H1 (cell line): ENCODE measurements around the gene WDR27. TPM values are rescaled to one million over a fixed set of nuclear protein-coding genes. Genes with fewer than 3 reads are reported as not detected.

Experiments
- CTCF ChIA-PET: fragments of 300-600 bp; sonication (Branson Sonifier 250); formaldehyde crosslinking; loops from one replicate; lab custom pipeline; 2021; ENCODE audit not compliant: partially characterized antibody; lab: Charles Lee
- POLR2A ChIA-PET: fragments of 300-600 bp; sonication (Branson Sonifier 250); formaldehyde crosslinking; loops from one replicate; lab custom pipeline; 2021; ENCODE audit warnings: inconsistent platforms; ENCODE audit not compliant: partially characterized antibody; lab: Charles Lee
- DNase-seq, 2 experiments: peaks; one replicate each; pipeline versions ENCODE4 v3.0.0 to v3.0.0-alpha.2; 2010 to 2022; ENCODE audit warnings: low spot score in 2 of 2, low read depth in 1 of 2, mixed read lengths in 1 of 2
- FAIRE-seq: peaks from 2 replicates; lab custom pipeline; 2011; peaks lifted over from hg19 to GRCh38; lab: Jason Lieb, UNC
- H2AFZ ChIP-seq: 2 replicates; pipeline ENCODE4 v1.8.1; 2012; ENCODE audit warnings: low read length, inconsistent platforms
- H2AK5ac ChIP-seq: 2 replicates; pipeline ENCODE4 v1.6.1; 2013; ENCODE audit warnings: low read depth, low read length
- H2BK120ac ChIP-seq: replicated peaks from 2 replicates; pipeline ENCODE3; 2013; ENCODE audit warnings: low read depth, low read length, inconsistent platforms
- H2BK12ac ChIP-seq: 2 replicates; pipeline ENCODE4 v1.6.1; 2013; ENCODE audit warnings: low read depth, low read length
- H2BK15ac ChIP-seq: 2 replicates; pipeline ENCODE4 v1.6.1; 2013; ENCODE audit warnings: low read length
- H2BK20ac ChIP-seq: 2 replicates; pipeline ENCODE4 v1.6.1; 2013; ENCODE audit warnings: low read length
- H2BK5ac ChIP-seq: 2 replicates; pipeline ENCODE4 v1.6.1; 2013; ENCODE audit warnings: low read depth, low read length
- H3K14ac ChIP-seq: 2 replicates; pipeline ENCODE4 v1.6.1; 2013; ENCODE audit warnings: inconsistent platforms; ENCODE audit not compliant: insufficient read length
- H3K18ac ChIP-seq: 2 replicates; pipeline ENCODE4 v1.6.1; 2013; ENCODE audit warnings: low read length; ENCODE audit errors: extremely low read depth
- H3K23ac ChIP-seq: 2 replicates; pipeline ENCODE4 v1.6.1; 2013; ENCODE audit warnings: inconsistent platforms; ENCODE audit not compliant: insufficient read length
- H3K23me2 ChIP-seq: 2 replicates; pipeline ENCODE4 v1.6.1; 2013; ENCODE audit warnings: low read depth, low read length
- H3K27ac ChIP-seq: 2 replicates; pipeline ENCODE4 v1.6.1; 2011; ENCODE audit warnings: low read depth, low read length, inconsistent platforms
- H3K27me3 ChIP-seq, 4 experiments: replicated peaks in 1 of 4; 1 replicate in 1 of 4; 2 replicates in 3 of 4; pipeline versions ENCODE4 v1.6.1 to v1.8.1; 2011 to 2013; ENCODE audit warnings: low read length in 3 of 4, mild to moderate bottlenecking in 3 of 4, inconsistent platforms in 2 of 4, mixed read lengths in 2 of 4, moderate library complexity in 1 of 4; ENCODE audit not compliant: control insufficient read depth in 3 of 4, insufficient read depth in 3 of 4; ENCODE audit errors: extremely low read depth in 1 of 4
- H3K36me3 ChIP-seq, 4 experiments: 2 replicates each; pipeline versions ENCODE4 v1.6.1 to v1.8.1; 2011 to 2013; ENCODE audit warnings: mild to moderate bottlenecking in 4 of 4, low read length in 3 of 4, moderate library complexity in 2 of 4, control low read depth in 1 of 4, inconsistent platforms in 1 of 4; ENCODE audit not compliant: insufficient read depth in 4 of 4, control insufficient read depth in 2 of 4
- H3K4ac ChIP-seq: replicated peaks from 2 replicates; pipeline ENCODE3; 2013; ENCODE audit warnings: low read length, low read depth, mixed read lengths, inconsistent platforms; ENCODE audit not compliant: insufficient read length
- H3K4me1 ChIP-seq, 4 experiments: replicated peaks in 1 of 4; 1 replicate in 1 of 4; 2 replicates in 3 of 4; pipeline versions ENCODE4 v1.6.1 to v1.8.1; 2011 to 2013; ENCODE audit warnings: low read length in 3 of 4, inconsistent platforms in 2 of 4, mixed read lengths in 1 of 4; ENCODE audit not compliant: insufficient read depth in 4 of 4, control insufficient read depth in 3 of 4
- H3K4me2 ChIP-seq, 2 experiments: 2 replicates each; pipeline versions ENCODE4 v1.6.1 to v1.8.1; 2011 to 2013; ENCODE audit warnings: low read depth in 2 of 2, low read length in 2 of 2, control low read depth in 1 of 2, inconsistent platforms in 1 of 2, mild to moderate bottlenecking in 1 of 2; ENCODE audit not compliant: insufficient read depth in 1 of 2
- H3K4me3 ChIP-seq, 4 experiments: fragments of 200-600, 300-600 bp in 1 of 4; sonication (generic), shearing (Covaris generic), sonication (Bioruptor Twin) in 1 of 4; 2 replicates each; pipeline versions ENCODE4 v1.5.1 to v1.8.1; 2011 to 2016; ENCODE audit warnings: low read length in 4 of 4, low read depth in 3 of 4, control low read depth in 2 of 4, inconsistent platforms in 2 of 4, mild to moderate bottlenecking in 2 of 4, mixed read lengths in 1 of 4, moderate library complexity in 1 of 4; ENCODE audit not compliant: insufficient read depth in 2 of 4; ENCODE audit errors: extremely low read depth in 1 of 4
- H3K56ac ChIP-seq: replicated peaks from 2 replicates; pipeline ENCODE3; 2013; ENCODE audit warnings: low read depth, mild to moderate bottlenecking, mixed read lengths, low read length, inconsistent platforms; ENCODE audit not compliant: insufficient read length
- H3K79me1 ChIP-seq: 2 replicates; pipeline ENCODE4 v1.6.1; 2013; ENCODE audit warnings: low read depth, low read length, control low read depth
- H3K79me2 ChIP-seq, 2 experiments: 2 replicates each; pipeline versions ENCODE4 v1.6.1 to v1.8.1; 2012 to 2013; ENCODE audit warnings: low read length in 2 of 2, mild to moderate bottlenecking in 2 of 2, inconsistent platforms in 1 of 2; ENCODE audit not compliant: insufficient read depth in 2 of 2, control insufficient read depth in 1 of 2
- H3K9ac ChIP-seq, 4 experiments: replicated peaks in 1 of 4; 1 replicate in 1 of 4; 2 replicates in 3 of 4; pipeline versions ENCODE4 v1.6.1 to v1.8.1; 2011 to 2013; ENCODE audit warnings: low read depth in 3 of 4, low read length in 3 of 4, control low read depth in 2 of 4, mild to moderate bottlenecking in 2 of 4, moderate library complexity in 2 of 4, inconsistent platforms in 1 of 4; ENCODE audit errors: extremely low read depth in 1 of 4
- H3K9me3 ChIP-seq, 2 experiments: 2 replicates each; pipeline versions ENCODE4 v1.6.1 to v1.8.1; 2012 to 2013; ENCODE audit warnings: mild to moderate bottlenecking in 2 of 2, moderate library complexity in 2 of 2, control low read depth in 1 of 2, inconsistent platforms in 1 of 2, low read depth in 1 of 2, low read length in 1 of 2, mixed read lengths in 1 of 2; ENCODE audit not compliant: insufficient read depth in 2 of 2
- H4K20me1 ChIP-seq, 2 experiments: replicated peaks in 1 of 2; 2 replicates each; pipeline versions ENCODE3 to v1.8.1; 2011 to 2013; ENCODE audit warnings: inconsistent platforms in 2 of 2, low read length in 2 of 2, mild to moderate bottlenecking in 1 of 2; ENCODE audit not compliant: insufficient read depth in 2 of 2, control insufficient read depth in 1 of 2
- H4K5ac ChIP-seq: 2 replicates; pipeline ENCODE4 v1.6.1; 2013; ENCODE audit warnings: low read length, low read depth, mixed read lengths, inconsistent platforms; ENCODE audit not compliant: insufficient read length
- H4K8ac ChIP-seq: 2 replicates; pipeline ENCODE4 v1.8.0; 2013; ENCODE audit warnings: mild to moderate bottlenecking, moderate library complexity, low read length, inconsistent platforms; ENCODE audit not compliant: insufficient read depth; ENCODE audit errors: extremely low read depth
- H4K91ac ChIP-seq: replicated peaks from 2 replicates; pipeline ENCODE3; 2013; ENCODE audit warnings: low read length, mixed read lengths, inconsistent platforms; ENCODE audit not compliant: insufficient read length
- BRCA1 ChIP-seq: IDR thresholded peaks from 2 replicates; pipeline ENCODE4 v1.6.1; 2012; ENCODE audit warnings: low read depth, low read length, improper control_type of control experiment
- CBX5 ChIP-seq: fragments of 300-800, 300-1000 bp; sonication (generic); IDR thresholded peaks from 2 replicates; pipeline ENCODE4 v1.7.1; 2016; ENCODE audit warnings: antibody characterized with exemption, low read length, low read depth
- CTBP2 ChIP-seq: IDR thresholded peaks from 2 replicates; pipeline ENCODE4 v1.7.0; 2011; ENCODE audit warnings: borderline replicate concordance, mild to moderate bottlenecking, moderate library complexity, mixed read lengths, low read length; ENCODE audit not compliant: insufficient read depth, insufficient read length
- GTF2F1 ChIP-seq: IDR thresholded peaks from 2 replicates; pipeline ENCODE4 v1.6.1; 2012; ENCODE audit warnings: low read depth, low read length, improper control_type of control experiment, borderline replicate concordance
- MAFK ChIP-seq: IDR thresholded peaks from 2 replicates; pipeline ENCODE4 v1.6.1; 2012; ENCODE audit warnings: low read depth, mild to moderate bottlenecking, improper control_type of control experiment, low read length
- POU5F1 ChIP-seq: IDR thresholded peaks from 2 replicates; pipeline ENCODE4 v1.6.1; 2011; ENCODE audit warnings: low read depth, mild to moderate bottlenecking, low read length, moderate library complexity
- SRF ChIP-seq: IDR thresholded peaks from 2 replicates; pipeline ENCODE4 v1.6.1; 2011; ENCODE audit warnings: mild to moderate bottlenecking, low read depth, low read length, moderate library complexity
- TCF12 ChIP-seq: IDR thresholded peaks from 2 replicates; pipeline ENCODE4 v1.6.1; 2011; ENCODE audit warnings: low read depth, mild to moderate bottlenecking, low read length
- WGBS, 2 experiments: shearing (Covaris generic) in 1 of 2; methylation state at CpG; one replicate each; pipeline versions ENCODE4 v1.1.6 to v1.1.7; 2013 to 2015; ENCODE audit warnings: low lambda C conversion rate in 2 of 2, mixed read lengths in 2 of 2, inconsistent platforms in 1 of 2, low coverage in 1 of 2, missing lambda C conversion rate in 1 of 2; ENCODE audit not compliant: insufficient replicate concordance in 2 of 2, insufficient coverage in 1 of 2, insufficient read length in 1 of 2; ENCODE audit errors: extremely low coverage in 1 of 2, missing lambda C conversion rate in 1 of 2; 5-methylcytosine and 5-hydroxymethylcytosine counted together
- polyA plus RNA-seq, 7 experiments: library from polyadenylated mRNA; depleted of rRNA in 3 of 7; stranded (reverse) in 5 of 7; unstranded in 2 of 7; fragments of >200 nt in 5 of 7; fragments of 200-250 nt in 2 of 7; gene quantifications; 1 replicate in 5 of 7; 2 replicates in 1 of 7; 4 replicates in 1 of 7; pipeline versions ENCODE4 v1.2.1 to v1.2.3, GENCODE V29; 2011 to 2013; ENCODE audit warnings: missing spikeins in 2 of 7, mixed read lengths in 2 of 7
- total RNA-seq: library from RNA; stranded (reverse); fragmentation: NEBNext Ultra II Directional; extraction: Animal tissue kit (Norgen Biotek cat#: 25700); gene quantifications from 2 replicates; pipeline ENCODE4 v1.2.1, GENCODE V29; 2021

The WDR27 gene
- total and polyA plus RNA-seq, 2 of the 8 experiments (the other 6 are each of a cell fraction or from before 2014, with no cell fraction given): 53.6 to 68.6 TPM

GRCh38 chr6:169411296-169411695, 290.5 kb downstream of the WDR27 start:
- Histone ChIP-seq H3K9me3 (peaks cover 40 to 43% of the 10 kb centered on the region in 2 experiments), H3K79me2 (no peaks in the 10 kb centered on the region), H3K14ac (no peak overlapping the region), H4K20me1 (no peaks in the 10 kb centered on the region), H2BK5ac (no peak overlapping the region), H2BK120ac (no peak overlapping the region), H2AK5ac (no peak overlapping the region), H2BK20ac (no peak overlapping the region), H3K56ac (no peak overlapping the region), H3K27me3 (no peaks in the 10 kb centered on the region), H3K4me1 (no peaks in the 10 kb centered on the region), H3K4me2 (no peak overlapping the region), H3K23ac (no peak overlapping the region), H2BK15ac (no peak overlapping the region), H4K91ac (no peak overlapping the region), H3K9ac (no peak overlapping the region), H3K27ac (no peak overlapping the region), H3K4me3 (no peak overlapping the region), H3K36me3 (no peaks in the 10 kb centered on the region), H3K79me1 (no peaks in the 10 kb centered on the region), H3K4ac (no peak overlapping the region), H4K5ac (no peak overlapping the region), H4K8ac (no peak overlapping the region), H2BK12ac (no peak overlapping the region), H3K23me2 (no peaks in the 10 kb centered on the region), H2AFZ (no peak overlapping the region), H3K18ac (no peak overlapping the region)
- FAIRE-seq: no peak
- TF ChIP-seq GTF2F1: no peak
- TF ChIP-seq CBX5: no peak
- no peak for TF ChIP-seq POU5F1
- no peak for TF ChIP-seq TCF12
- TF ChIP-seq SRF: no peak
- no peak for TF ChIP-seq MAFK
- no peak for TF ChIP-seq BRCA1
- no peak for TF ChIP-seq CTBP2
- ChIA-PET CTCF (interaction anchor here (0.9 to 2.3 kb wide), 3 partner anchors 10 to 36 kb away, joined by 3 to 10 read pairs (median 3); no protein-coding TSS in a partner anchor), POLR2A (no interaction called here)
- no peak for DNase-seq
- 85% methylated on average over 8 of the region's 9 CpGs; no CpG with 5 or more reads in 1 of the 2 experiments for WGBS, 2 experiments
